Head of caudate nucleus (tissue), 42 donors: ENCODE measurements around the gene PLCG2.
A peak's percentile ranks its signal among the peaks of the same experiment; 100 is the strongest.
"Not testable (repeated sequence)": the region's sequence is repeated elsewhere in the genome, so short reads cannot be mapped to it uniquely, and the experiment has no call there.

Experiments used
- DNase-seq, 42 donors: peaks; one replicate each; pipeline versions ENCODE4 v3.0.0 to v3.0.0-alpha.2; 2020 to 2021; ENCODE audit warnings: mixed read lengths in 7 of 42
- intact Hi-C: fragments of 100-400 bp; cut with DNase I; formaldehyde crosslinking; loops from one replicate; pipeline ENCODE4 v1.15.0; 2022

Gene PLCG2

GRCh38 chr16:81778861-81779535, at the start of gene PLCG2:
Gene PLCG2 (plus strand): TSS chr16:81779291. CDS start chr16:81785990, 6,699 bp downstream.
- DNase-seq: peak in 37 of 42 donors; percentile 20 to 78 (median 55)
- intact Hi-C loops: no loop called here

- no peak for DNase-seq
- intact Hi-C loops: no loop called here
Measured at GRCh38 chr16:81729451-81729850, 49.6 kb upstream of the PLCG2 start.

GRCh38 chr16:81730090-81731051, 48.7 kb upstream of the PLCG2 start:
- DNase-seq: peak; percentile 70 to 92 (median 85)

GRCh38 chr16:81731649-81732048, 47.4 kb upstream of the PLCG2 start:
- DNase-seq: no peak
- intact Hi-C loops: no loop called here

More at GRCh38 chr16:81730090-81731051, 48.7 kb upstream of the PLCG2 start:
- intact Hi-C loops: no loop called here

- no peak for DNase-seq
Measured at GRCh38 chr16:81732699-81733098, 46.4 kb upstream of the PLCG2 start.

GRCh38 chr16:81733295-81733694, 45.8 kb upstream of the PLCG2 start:
- DNase-seq: no peak
- intact Hi-C loops: no loop called here

More at GRCh38 chr16:81732699-81733098, 46.4 kb upstream of the PLCG2 start:
- intact Hi-C loops: no loop called here

- intact Hi-C loops: loop anchor here (5.0 kb wide), 1 partner anchor 333 kb away; no protein-coding TSS in a partner anchor
Measured at GRCh38 chr16:81734632-81735434, 44.3 kb upstream of the PLCG2 start.

GRCh38 chr16:81737885-81738536, 41.1 kb upstream of the PLCG2 start:
- intact Hi-C loops: loop anchor here (5.0 kb wide), 1 partner anchor 336 kb away; no protein-coding TSS in a partner anchor
- peak; percentile 67 to 93 (median 84) for DNase-seq

More at GRCh38 chr16:81734632-81735434, 44.3 kb upstream of the PLCG2 start:
- no peak for DNase-seq

- DNase-seq: peak in 38 of 42 donors; percentile 26 to 76 (median 54)
- intact Hi-C loops: loop anchor here (5.0 kb wide), 1 partner anchor 337 kb away; no protein-coding TSS in a partner anchor
Measured at GRCh38 chr16:81738783-81739496, 40.2 kb upstream of the PLCG2 start.

GRCh38 chr16:81739503-81739902, 39.6 kb upstream of the PLCG2 start:
- no peak for DNase-seq
- intact Hi-C loops: loop anchor here (5.0 kb wide), 1 partner anchor 337 kb away; no protein-coding TSS in a partner anchor

GRCh38 chr16:81740169-81740568, 38.9 kb upstream of the PLCG2 start:
- peak in 3 of 42 donors; percentile 27 to 33 (median 28) for DNase-seq
- intact Hi-C loops: no loop called here

- intact Hi-C loops, DNase-seq: not testable (repeated sequence)
Measured at GRCh38 chr16:81741430-81741770, 37.7 kb upstream of the PLCG2 start.

GRCh38 chr16:81744385-81744784, 34.7 kb upstream of the PLCG2 start:
- intact Hi-C loops: no loop called here
- no peak for DNase-seq

GRCh38 chr16:81744911-81745310, 34.2 kb upstream of the PLCG2 start:
- intact Hi-C loops: no loop called here

GRCh38 chr16:81745704-81746558, 33.2 kb upstream of the PLCG2 start:
- peak; percentile 61 to 91 (median 79) for DNase-seq
- intact Hi-C loops: no loop called here

More at GRCh38 chr16:81744911-81745310, 34.2 kb upstream of the PLCG2 start:
- no peak for DNase-seq

- no peak for DNase-seq
- intact Hi-C loops: no loop called here
Measured at GRCh38 chr16:81746566-81746965, 32.5 kb upstream of the PLCG2 start.
